ENCODE results near the gene SUOX.

GRCh38 chr12:55966408-55967281 is 30.4 kb upstream of the SUOX start, which contains the start of gene CDK2:
- TF ChIP-seq POLR2A (IDR thresholded peaks at IDR 0.05; ENCODE audit: low read depth, low read length) (peak; percentile 82), RAD21 (IDR thresholded peaks at IDR 0.05; ENCODE audit: low read length) (no peak), MAFK (IDR thresholded peaks at IDR 0.05; ENCODE audit: low read depth, low read length) (no peak), USF2 (IDR thresholded peaks at IDR 0.05; ENCODE audit: low read depth, low read length) (no peak), MXI1 (IDR thresholded peaks at IDR 0.05; ENCODE audit: borderline replicate concordance, low read depth, low read length) (no peak), BHLHE40 (IDR thresholded peaks at IDR 0.05; ENCODE audit: low read depth, low read length) (no peak; the same call in 1 of the 2 replicates), CEBPB (IDR thresholded peaks at IDR 0.05; ENCODE audit: low read depth, low read length) (no peak), FOS (IDR thresholded peaks at IDR 0.05; ENCODE audit: low read depth, low read length) (no peak), SMC3 (IDR thresholded peaks at IDR 0.05; ENCODE audit: low read depth, low read length) (no peak)
- TF ChIP-seq, protein P1, sequence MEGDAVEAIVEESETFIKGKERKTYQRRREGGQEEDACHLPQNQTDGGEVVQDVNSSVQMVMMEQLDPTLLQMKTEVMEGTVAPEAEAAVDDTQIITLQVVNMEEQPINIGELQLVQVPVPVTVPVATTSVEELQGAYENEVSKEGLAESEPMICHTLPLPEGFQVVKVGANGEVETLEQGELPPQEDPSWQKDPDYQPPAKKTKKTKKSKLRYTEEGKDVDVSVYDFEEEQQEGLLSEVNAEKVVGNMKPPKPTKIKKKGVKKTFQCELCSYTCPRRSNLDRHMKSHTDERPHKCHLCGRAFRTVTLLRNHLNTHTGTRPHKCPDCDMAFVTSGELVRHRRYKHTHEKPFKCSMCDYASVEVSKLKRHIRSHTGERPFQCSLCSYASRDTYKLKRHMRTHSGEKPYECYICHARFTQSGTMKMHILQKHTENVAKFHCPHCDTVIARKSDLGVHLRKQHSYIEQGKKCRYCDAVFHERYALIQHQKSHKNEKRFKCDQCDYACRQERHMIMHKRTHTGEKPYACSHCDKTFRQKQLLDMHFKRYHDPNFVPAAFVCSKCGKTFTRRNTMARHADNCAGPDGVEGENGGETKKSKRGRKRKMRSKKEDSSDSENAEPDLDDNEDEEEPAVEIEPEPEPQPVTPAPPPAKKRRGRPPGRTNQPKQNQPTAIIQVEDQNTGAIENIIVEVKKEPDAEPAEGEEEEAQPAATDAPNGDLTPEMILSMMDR (conservative IDR thresholded peaks at IDR 0.05; ENCODE audit: low read depth, low read length): no peak

Measured in IMR-90 (cell line).